HepG2 (cell line): ENCODE results near the gene FAM131A. TPM values are rescaled to one million over a fixed set of nuclear protein-coding genes. Genes with fewer than 3 reads are reported as not detected.

Experiments
- CBFB ChIP-seq: sonication (generic); formaldehyde crosslinking; IDR thresholded peaks from 2 replicates; pipeline ENCODE4 v1.4.0; 2020; ENCODE audit warnings: missing genetic modification reagents
- CEBPB ChIP-seq: IDR thresholded peaks from 2 replicates; pipeline ENCODE4 v1.6.1; 2011; ENCODE audit warnings: low read depth, low read length, improper control_type of control experiment, borderline replicate concordance
- CREB1 ChIP-seq, 2 experiments: fragments of 450-650 bp in 1 of 2; IDR thresholded peaks; 2 replicates each; pipeline ENCODE4 v1.6.1; 2016 to 2017; ENCODE audit warnings: control low read depth in 1 of 2, mild to moderate bottlenecking in 1 of 2, missing compliant biosample characterization in 1 of 2, missing genetic modification characterization in 1 of 2
- ERF ChIP-seq: IDR thresholded peaks from 2 replicates; pipeline ENCODE4 v1.6.1; 2018; ENCODE audit warnings: missing biosample characterization, missing genetic modification reagents
- HNF4G ChIP-seq, 2 experiments: sonication (generic) in 1 of 2; formaldehyde crosslinking in 1 of 2; IDR thresholded peaks; 2 replicates each; pipeline versions ENCODE4 v1.4.0 to v1.6.1; 2011 to 2020; ENCODE audit warnings: borderline replicate concordance in 2 of 2, low read depth in 2 of 2, mild to moderate bottlenecking in 2 of 2, low read length in 1 of 2, missing genetic modification reagents in 1 of 2, moderate library complexity in 1 of 2
- HOXA9 ChIP-seq: sonication (generic); formaldehyde crosslinking; IDR thresholded peaks from 2 replicates; pipeline ENCODE4 v1.8.1; 2022; ENCODE audit warnings: missing genetic modification reagents, mild to moderate bottlenecking, moderate library complexity, borderline replicate concordance
- ISX ChIP-seq: sonication (generic); formaldehyde crosslinking; conservative IDR thresholded peaks from 2 replicates; pipeline ENCODE4 v1.5.0; 2020; ENCODE audit warnings: missing genetic modification reagents
- JUNB ChIP-seq: sonication (generic); formaldehyde crosslinking; IDR thresholded peaks from 2 replicates; pipeline ENCODE4 v1.8.0; 2022; ENCODE audit warnings: missing genetic modification reagents, mild to moderate bottlenecking, borderline replicate concordance
- KDM4B ChIP-seq: sonication (generic); formaldehyde crosslinking; IDR thresholded peaks from 2 replicates; pipeline ENCODE4 v1.4.0; 2020; ENCODE audit warnings: missing genetic modification reagents
- KLF15 ChIP-seq: sonication (generic); formaldehyde crosslinking; IDR thresholded peaks from 2 replicates; pipeline ENCODE4 v1.8.1; 2023; ENCODE audit warnings: borderline replicate concordance, mild to moderate bottlenecking, inconsistent platforms, missing genetic modification reagents, mixed read lengths
- KMT2B ChIP-seq: IDR thresholded peaks from 2 replicates; pipeline ENCODE4 v1.6.1; 2016; ENCODE audit warnings: missing genetic modification reagents, missing compliant biosample characterization
- NFIC ChIP-seq: IDR thresholded peaks from 2 replicates; pipeline ENCODE4 v1.6.1; 2012; ENCODE audit warnings: mild to moderate bottlenecking, low read length, inconsistent platforms
- NR2C2 ChIP-seq: sonication (generic); formaldehyde crosslinking; IDR thresholded peaks from 2 replicates; pipeline ENCODE4 v1.4.0; 2020; ENCODE audit warnings: missing genetic modification reagents, mild to moderate bottlenecking, moderate library complexity, borderline replicate concordance
- PHF21A ChIP-seq: sonication (generic); formaldehyde crosslinking; IDR thresholded peaks from 2 replicates; pipeline ENCODE4 v1.5.0; 2020; ENCODE audit warnings: mild to moderate bottlenecking, missing genetic modification reagents
- TP53 ChIP-seq: sonication (generic); formaldehyde crosslinking; conservative IDR thresholded peaks from 2 replicates; pipeline ENCODE4 v1.4.0; 2020; ENCODE audit warnings: missing genetic modification reagents
- ZNF629 ChIP-seq: sonication (generic); formaldehyde crosslinking; conservative IDR thresholded peaks from 2 replicates; pipeline ENCODE4 v1.5.0; 2020; ENCODE audit warnings: missing genetic modification reagents
- ZZZ3 ChIP-seq: sonication (generic); formaldehyde crosslinking; IDR thresholded peaks from 2 replicates; pipeline ENCODE4 v1.4.0; 2020; ENCODE audit warnings: missing genetic modification reagents, mild to moderate bottlenecking, borderline replicate concordance
- polyA plus RNA-seq, 8 experiments: library from polyadenylated mRNA; depleted of rRNA in 3 of 8; stranded (reverse) in 7 of 8; unstranded in 1 of 8; fragments of >200 nt; fragmentation: Illumina TruSeq in 4 of 8; extraction: Trizol in 4 of 8; gene quantifications; 2 replicates each; pipeline versions ENCODE4 v1.2.1 to v1.2.3, GENCODE V29; 2011 to 2016; ENCODE audit warnings: low read depth in 4 of 8, missing spikeins in 1 of 8, mixed read lengths in 1 of 8; ENCODE audit not compliant: insufficient read depth in 1 of 8
- total RNA-seq, 5 experiments: library from RNA; depleted of rRNA; stranded (reverse); fragments of >200 nt; fragmentation: Illumina TruSeq; extraction: Trizol; gene quantifications; 2 replicates each; pipeline ENCODE4 v1.2.3, GENCODE V29; 2016; ENCODE audit warnings: low read depth in 1 of 5
- TF ChIP-seq, protein P1 (sequence below): sonication (generic); formaldehyde crosslinking; IDR thresholded peaks from 2 replicates; pipeline ENCODE4 v1.5.1; 2020; ENCODE audit warnings: missing genetic modification reagents, mild to moderate bottlenecking, borderline replicate concordance
- TF ChIP-seq, protein P2 (sequence below): sonication (generic); formaldehyde crosslinking; IDR thresholded peaks from 2 replicates; pipeline ENCODE4 v1.9.0; 2021; ENCODE audit warnings: missing genetic modification reagents, mild to moderate bottlenecking, borderline replicate concordance
- TF ChIP-seq, protein P3 (sequence below): sonication (generic); formaldehyde crosslinking; IDR thresholded peaks from 2 replicates; pipeline ENCODE4 v1.4.0; 2020; ENCODE audit warnings: missing genetic modification reagents, borderline replicate concordance
- TF ChIP-seq, protein P4 (sequence below): sonication (generic); formaldehyde crosslinking; IDR thresholded peaks from 2 replicates; pipeline ENCODE4 v1.4.0; 2020; ENCODE audit warnings: missing genetic modification reagents
- TF ChIP-seq, protein P5 (sequence below): sonication (generic); formaldehyde crosslinking; IDR thresholded peaks from 2 replicates; pipeline ENCODE4 v1.4.0; 2020; ENCODE audit warnings: mild to moderate bottlenecking, missing genetic modification reagents

FAM131A gene
- total and polyA plus RNA-seq, 2 of the 13 experiments (the other 11 are each of a cell fraction or from before 2014, with no cell fraction given): 9.2 to 9.3 TPM

DNA sequence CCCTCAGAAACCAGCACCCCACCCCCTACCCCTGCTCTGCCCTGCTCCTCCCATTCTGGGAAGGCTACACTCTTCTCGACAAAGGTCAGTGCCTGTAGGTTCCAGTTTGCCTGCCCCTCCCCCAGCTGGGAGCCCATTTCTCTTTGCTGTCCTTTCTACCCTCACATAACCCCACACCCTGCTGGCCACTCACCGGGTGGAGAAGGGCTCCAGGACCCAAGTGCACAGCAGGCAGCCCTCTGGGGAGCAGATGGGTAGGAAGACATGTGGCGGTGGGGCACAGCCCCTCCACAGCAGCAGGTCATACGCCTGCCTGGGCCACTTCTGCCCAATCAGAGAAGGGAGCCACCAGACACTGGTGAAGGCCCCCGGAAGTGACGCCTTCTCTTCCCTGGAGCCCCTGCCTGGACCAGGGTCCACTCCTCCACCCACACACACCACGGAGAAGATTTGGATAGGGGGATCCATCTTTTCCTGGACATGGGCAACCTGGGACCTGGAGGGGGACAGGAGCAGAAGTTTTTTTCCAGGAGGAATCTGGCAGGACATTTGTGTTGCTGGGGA is 40.6 kb downstream of the FAM131A start, which contains the start of gene THPO (continued):
- TF ChIP-seq NR2C2 (CRISPR knock-in tag) (peak; percentile 86), HNF4G (IDR thresholded peaks at IDR 0.05; ENCODE audit: borderline replicate concordance, low read depth, low read length) (no peak), HNF4G (CRISPR knock-in tag; IDR thresholded peaks at IDR 0.05; ENCODE audit: borderline replicate concordance, low read depth) (peak; percentile 42; the same call in 1 of the 2 replicates), JUNB (CRISPR knock-in tag) (no peak; the same call in 1 of the 2 replicates), KDM4B (CRISPR knock-in tag) (no peak), ZZZ3 (CRISPR knock-in tag) (peak; percentile 33; the same call in 1 of the 2 replicates), HOXA9 (CRISPR knock-in tag) (no peak), CREB1 (IDR thresholded peaks at IDR 0.05) (peak; percentile 85), CREB1 (CRISPR knock-in tag; IDR thresholded peaks at IDR 0.05) (peak; percentile 98), KLF15 (CRISPR knock-in tag) (peak; percentile 51; the same call in 1 of the 2 replicates), NFIC (no peak), PHF21A (CRISPR knock-in tag) (peak; percentile 70; the same call in 1 of the 2 replicates), KMT2B (peak; percentile 42), ISX (CRISPR knock-in tag) (no peak), CEBPB (no peak), TP53 (no peak), CBFB (CRISPR knock-in tag) (no peak), ERF (CRISPR knock-in tag) (peak; percentile 82; the same call in 1 of the 2 replicates), ZNF629 (CRISPR knock-in tag) (peak; percentile 22; the same call in 1 of the 2 replicates)
- TF ChIP-seq, protein P1, sequence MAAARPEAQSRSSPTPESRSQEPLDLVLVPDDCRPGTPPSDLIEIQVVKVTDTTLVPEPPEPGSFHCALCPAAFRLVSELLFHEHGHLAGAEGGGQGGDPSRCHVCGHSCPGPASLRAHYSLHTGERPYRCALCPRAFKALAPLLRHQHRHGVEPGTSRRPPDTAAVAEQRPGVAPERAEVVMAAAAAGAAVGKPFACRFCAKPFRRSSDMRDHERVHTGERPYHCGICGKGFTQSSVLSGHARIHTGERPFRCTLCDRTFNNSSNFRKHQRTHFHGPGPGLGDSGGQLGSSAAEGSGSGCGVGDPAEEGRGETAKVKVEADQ (CRISPR knock-in tag): no peak
- TF ChIP-seq, protein P2, sequence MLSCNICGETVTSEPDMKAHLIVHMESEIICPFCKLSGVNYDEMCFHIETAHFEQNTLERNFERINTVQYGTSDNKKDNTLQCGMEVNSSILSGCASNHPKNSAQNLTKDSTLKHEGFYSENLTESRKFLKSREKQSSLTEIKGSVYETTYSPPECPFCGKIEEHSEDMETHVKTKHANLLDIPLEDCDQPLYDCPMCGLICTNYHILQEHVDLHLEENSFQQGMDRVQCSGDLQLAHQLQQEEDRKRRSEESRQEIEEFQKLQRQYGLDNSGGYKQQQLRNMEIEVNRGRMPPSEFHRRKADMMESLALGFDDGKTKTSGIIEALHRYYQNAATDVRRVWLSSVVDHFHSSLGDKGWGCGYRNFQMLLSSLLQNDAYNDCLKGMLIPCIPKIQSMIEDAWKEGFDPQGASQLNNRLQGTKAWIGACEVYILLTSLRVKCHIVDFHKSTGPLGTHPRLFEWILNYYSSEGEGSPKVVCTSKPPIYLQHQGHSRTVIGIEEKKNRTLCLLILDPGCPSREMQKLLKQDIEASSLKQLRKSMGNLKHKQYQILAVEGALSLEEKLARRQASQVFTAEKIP (CRISPR knock-in tag): no peak
- TF ChIP-seq, protein P3, sequence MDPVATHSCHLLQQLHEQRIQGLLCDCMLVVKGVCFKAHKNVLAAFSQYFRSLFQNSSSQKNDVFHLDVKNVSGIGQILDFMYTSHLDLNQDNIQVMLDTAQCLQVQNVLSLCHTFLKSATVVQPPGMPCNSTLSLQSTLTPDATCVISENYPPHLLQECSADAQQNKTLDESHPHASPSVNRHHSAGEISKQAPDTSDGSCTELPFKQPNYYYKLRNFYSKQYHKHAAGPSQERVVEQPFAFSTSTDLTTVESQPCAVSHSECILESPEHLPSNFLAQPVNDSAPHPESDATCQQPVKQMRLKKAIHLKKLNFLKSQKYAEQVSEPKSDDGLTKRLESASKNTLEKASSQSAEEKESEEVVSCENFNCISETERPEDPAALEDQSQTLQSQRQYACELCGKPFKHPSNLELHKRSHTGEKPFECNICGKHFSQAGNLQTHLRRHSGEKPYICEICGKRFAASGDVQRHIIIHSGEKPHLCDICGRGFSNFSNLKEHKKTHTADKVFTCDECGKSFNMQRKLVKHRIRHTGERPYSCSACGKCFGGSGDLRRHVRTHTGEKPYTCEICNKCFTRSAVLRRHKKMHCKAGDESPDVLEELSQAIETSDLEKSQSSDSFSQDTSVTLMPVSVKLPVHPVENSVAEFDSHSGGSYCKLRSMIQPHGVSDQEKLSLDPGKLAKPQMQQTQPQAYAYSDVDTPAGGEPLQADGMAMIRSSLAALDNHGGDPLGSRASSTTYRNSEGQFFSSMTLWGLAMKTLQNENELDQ (CRISPR knock-in tag): no peak
- TF ChIP-seq, protein P4, sequence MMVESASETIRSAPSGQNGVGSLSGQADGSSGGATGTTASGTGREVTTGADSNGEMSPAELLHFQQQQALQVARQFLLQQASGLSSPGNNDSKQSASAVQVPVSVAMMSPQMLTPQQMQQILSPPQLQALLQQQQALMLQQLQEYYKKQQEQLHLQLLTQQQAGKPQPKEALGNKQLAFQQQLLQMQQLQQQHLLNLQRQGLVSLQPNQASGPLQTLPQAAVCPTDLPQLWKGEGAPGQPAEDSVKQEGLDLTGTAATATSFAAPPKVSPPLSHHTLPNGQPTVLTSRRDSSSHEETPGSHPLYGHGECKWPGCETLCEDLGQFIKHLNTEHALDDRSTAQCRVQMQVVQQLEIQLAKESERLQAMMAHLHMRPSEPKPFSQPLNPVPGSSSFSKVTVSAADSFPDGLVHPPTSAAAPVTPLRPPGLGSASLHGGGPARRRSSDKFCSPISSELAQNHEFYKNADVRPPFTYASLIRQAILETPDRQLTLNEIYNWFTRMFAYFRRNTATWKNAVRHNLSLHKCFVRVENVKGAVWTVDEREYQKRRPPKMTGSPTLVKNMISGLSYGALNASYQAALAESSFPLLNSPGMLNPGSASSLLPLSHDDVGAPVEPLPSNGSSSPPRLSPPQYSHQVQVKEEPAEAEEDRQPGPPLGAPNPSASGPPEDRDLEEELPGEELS (CRISPR knock-in tag): peak; percentile 30; the same call in 1 of the 2 replicates
- TF ChIP-seq, protein P5, sequence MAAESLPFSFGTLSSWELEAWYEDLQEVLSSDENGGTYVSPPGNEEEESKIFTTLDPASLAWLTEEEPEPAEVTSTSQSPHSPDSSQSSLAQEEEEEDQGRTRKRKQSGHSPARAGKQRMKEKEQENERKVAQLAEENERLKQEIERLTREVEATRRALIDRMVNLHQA (CRISPR knock-in tag): no peak
